GM19240 (cell line): ENCODE results near the gene SLC30A4.
A peak's percentile ranks its signal among the peaks of the same experiment; 100 is the strongest.

ENCODE experiments used
- DNase-seq: peaks from one replicate; pipeline ENCODE4 v3.0.0; 2011; ENCODE audit warnings: low spot score; ENCODE audit not compliant: insufficient read length

Gene SLC30A4

GRCh38 chr15:45451265-45451664, 71.3 kb downstream of the SLC30A4 start:
- DNase-seq, result no peak

GRCh38 chr15:45449916-45450867, 72.4 kb downstream of the SLC30A4 start:
- DNase-seq, result no peak

- DNase-seq, result no peak
Observed at GRCh38 chr15:45449395-45449794, 73.2 kb downstream of the SLC30A4 start.

GRCh38 chr15:45448066-45448915, 74.3 kb downstream of the SLC30A4 start:
- no peak for DNase-seq

- no peak for DNase-seq
Observed at GRCh38 chr15:45443645-45444044, 78.9 kb downstream of the SLC30A4 start.

GRCh38 chr15:45442507-45443135, 79.9 kb downstream of the SLC30A4 start:
- DNase-seq, result no peak

- DNase-seq, result no peak
Observed at GRCh38 chr15:45441686-45442085, 80.9 kb downstream of the SLC30A4 start.

GRCh38 chr15:45441036-45441435, 81.5 kb downstream of the SLC30A4 start:
- no peak for DNase-seq

- DNase-seq, result no peak
Observed at GRCh38 chr15:45439521-45440260, 82.9 kb downstream of the SLC30A4 start.

GRCh38 chr15:45435124-45435903, 87.2 kb downstream of the SLC30A4 start:
- DNase-seq, result no peak

- DNase-seq, result no peak
Observed at GRCh38 chr15:45434078-45434567, 88.4 kb downstream of the SLC30A4 start.

- DNase-seq, result no peak
Observed at GRCh38 chr15:45431511-45431910, 91.0 kb downstream of the SLC30A4 start.

- peak; percentile 67 for DNase-seq
Observed at GRCh38 chr15:45429941-45430792, 92.4 kb downstream of the SLC30A4 start.
